ENCODE data around the gene TMED1.

The TMED1 gene

GRCh38 chr19:10826846-10827245, 9.2 kb downstream of the TMED1 start:
- no peak for TF ChIP-seq CTCF (IDR thresholded peaks at IDR 0.05; ENCODE audit: poor library complexity, severe bottlenecking)
- H3K9me3 ChIP-seq (ENCODE audit: severe bottlenecking) = no peaks in the 10 kb centered on the region
- no peak for DNase-seq (ENCODE audit: low spot score)
- no peaks in the 10 kb centered on the region for H3K4me1 ChIP-seq (ENCODE audit: insufficient read depth, poor library complexity, severe bottlenecking)
- peaks cover 35% of the 10 kb centered on the region for H3K36me3 ChIP-seq (ENCODE audit: low read depth)
- no peak overlapping the region for H3K4me3 ChIP-seq (ENCODE audit: severe bottlenecking)
- no peak overlapping the region for H3K27ac ChIP-seq (ENCODE audit: poor library complexity, severe bottlenecking)
- ATAC-seq (ENCODE audit: low read depth) = no peak
- H3K27me3 ChIP-seq (ENCODE audit: insufficient read depth, poor library complexity, severe bottlenecking) = no peaks in the 10 kb centered on the region

GRCh38 chr19:10826231-10826630, 9.8 kb downstream of the TMED1 start:
- peaks cover 39% of the 10 kb centered on the region for H3K36me3 ChIP-seq (ENCODE audit: low read depth)
- H3K4me3 ChIP-seq (ENCODE audit: severe bottlenecking) = no peak overlapping the region
- no peak for DNase-seq (ENCODE audit: low spot score)
- H3K27ac ChIP-seq (ENCODE audit: poor library complexity, severe bottlenecking) = no peak overlapping the region
- TF ChIP-seq CTCF (IDR thresholded peaks at IDR 0.05; ENCODE audit: poor library complexity, severe bottlenecking) = no peak
- H3K9me3 ChIP-seq (ENCODE audit: severe bottlenecking) = no peaks in the 10 kb centered on the region
- no peak for ATAC-seq (ENCODE audit: low read depth)
- no peaks in the 10 kb centered on the region for H3K27me3 ChIP-seq (ENCODE audit: insufficient read depth, poor library complexity, severe bottlenecking)
- H3K4me1 ChIP-seq (ENCODE audit: insufficient read depth, poor library complexity, severe bottlenecking) = no peaks in the 10 kb centered on the region

- H3K36me3 ChIP-seq (ENCODE audit: low read depth) = peaks cover 59% of the 10 kb centered on the region
Measured at GRCh38 chr19:10823690-10824089, 12.3 kb downstream of the TMED1 start.

GRCh38 chr19:10820173-10820572, 15.8 kb downstream of the TMED1 start:
- DNase-seq (ENCODE audit: low spot score) (no peak), ATAC-seq (ENCODE audit: low read depth) (0 out of 3 replicates have a peak, but pooled peaks have one; percentile 38)
- no peak overlapping the region for H3K27ac ChIP-seq (ENCODE audit: poor library complexity, severe bottlenecking)
- no peak for TF ChIP-seq CTCF (IDR thresholded peaks at IDR 0.05; ENCODE audit: poor library complexity, severe bottlenecking)
- no peaks in the 10 kb centered on the region for H3K27me3 ChIP-seq (ENCODE audit: insufficient read depth, poor library complexity, severe bottlenecking)
- H3K9me3 ChIP-seq (ENCODE audit: severe bottlenecking) = no peaks in the 10 kb centered on the region
- peaks cover 41% of the 10 kb centered on the region for H3K36me3 ChIP-seq (ENCODE audit: low read depth)
- no peaks in the 10 kb centered on the region for H3K4me1 ChIP-seq (ENCODE audit: insufficient read depth, poor library complexity, severe bottlenecking)
- no peak overlapping the region for H3K4me3 ChIP-seq (ENCODE audit: severe bottlenecking)

More at GRCh38 chr19:10823690-10824089, 12.3 kb downstream of the TMED1 start:
- TF ChIP-seq CTCF (IDR thresholded peaks at IDR 0.05; ENCODE audit: poor library complexity, severe bottlenecking) = no peak
- Histone ChIP-seq H3K4me3 (ENCODE audit: severe bottlenecking) (no peak overlapping the region), H3K27ac (ENCODE audit: poor library complexity, severe bottlenecking) (no peak overlapping the region), H3K9me3 (ENCODE audit: severe bottlenecking) (no peaks in the 10 kb centered on the region), H3K27me3 (ENCODE audit: insufficient read depth, poor library complexity, severe bottlenecking) (no peaks in the 10 kb centered on the region), H3K4me1 (ENCODE audit: insufficient read depth, poor library complexity, severe bottlenecking) (no peaks in the 10 kb centered on the region)
- DNase-seq (ENCODE audit: low spot score) (no peak), ATAC-seq (ENCODE audit: low read depth) (no peak)

- no peaks in the 10 kb centered on the region for H3K9me3 ChIP-seq (ENCODE audit: severe bottlenecking)
- DNase-seq (ENCODE audit: low spot score) = no peak
- TF ChIP-seq CTCF (IDR thresholded peaks at IDR 0.05; ENCODE audit: poor library complexity, severe bottlenecking) = no peak
- H3K36me3 ChIP-seq (ENCODE audit: low read depth) = peaks cover 40% of the 10 kb centered on the region
- ATAC-seq (ENCODE audit: low read depth) = no peak
- no peak overlapping the region for H3K27ac ChIP-seq (ENCODE audit: poor library complexity, severe bottlenecking)
- H3K27me3 ChIP-seq (ENCODE audit: insufficient read depth, poor library complexity, severe bottlenecking) = no peaks in the 10 kb centered on the region
- no peaks in the 10 kb centered on the region for H3K4me1 ChIP-seq (ENCODE audit: insufficient read depth, poor library complexity, severe bottlenecking)
- no peak overlapping the region for H3K4me3 ChIP-seq (ENCODE audit: severe bottlenecking)
Measured at GRCh38 chr19:10819124-10820060, 16.6 kb downstream of the TMED1 start.

All from RWPE2 (cell line).